Fibroblast of skin of right biceps (primary cell): ENCODE data around the gene ATXN1.
A peak's percentile ranks its signal among the peaks of the same experiment; 100 is the strongest.

Source experiments
- DNase-seq: peaks from one replicate; pipeline ENCODE4 v3.0.0-alpha.2; 2013

ATXN1 gene

GRCh38 chr6:16600701-16601100 is 160.6 kb downstream of the ATXN1 start:
- DNase-seq = no peak

- peak; percentile 28 for DNase-seq
These were observed 161.2 kb downstream of the ATXN1 start for GRCh38 chr6:16600026-16600425.

GRCh38 chr6:16596616-16597331 is 164.5 kb downstream of the ATXN1 start:
- no peak for DNase-seq

GRCh38 chr6:16595514-16596120 is 165.6 kb downstream of the ATXN1 start:
- DNase-seq = no peak

- DNase-seq = no peak
These were observed 166.4 kb downstream of the ATXN1 start for GRCh38 chr6:16594849-16595248.

GRCh38 chr6:16592223-16592911 is 168.9 kb downstream of the ATXN1 start:
- no peak for DNase-seq

- peak; percentile 42 for DNase-seq
These were observed 169.7 kb downstream of the ATXN1 start for GRCh38 chr6:16591396-16592222.

- DNase-seq = peak; percentile 43
These were observed 175.5 kb downstream of the ATXN1 start for GRCh38 chr6:16585805-16586204.

- no peak for DNase-seq
These were observed 178.0 kb downstream of the ATXN1 start for GRCh38 chr6:16583144-16583762.

- DNase-seq = no peak
These were observed 178.7 kb downstream of the ATXN1 start for GRCh38 chr6:16582446-16583143.

GRCh38 chr6:16578695-16579285 is 182.5 kb downstream of the ATXN1 start:
- no peak for DNase-seq

GRCh38 chr6:16576451-16577368 is 184.6 kb downstream of the ATXN1 start:
- no peak for DNase-seq

- DNase-seq = no peak
These were observed 185.6 kb downstream of the ATXN1 start for GRCh38 chr6:16575655-16576054.

- DNase-seq = no peak
These were observed 188.3 kb downstream of the ATXN1 start for GRCh38 chr6:16572943-16573342.

GRCh38 chr6:16572317-16572716 is 188.9 kb downstream of the ATXN1 start:
- no peak for DNase-seq

- no peak for DNase-seq
These were observed 190.3 kb downstream of the ATXN1 start for GRCh38 chr6:16570946-16571345.

- no peak for DNase-seq
These were observed 191.1 kb downstream of the ATXN1 start for GRCh38 chr6:16570221-16570553.

- DNase-seq = no peak
These were observed 193.1 kb downstream of the ATXN1 start for GRCh38 chr6:16568128-16568527.

- no peak for DNase-seq
These were observed 194.2 kb downstream of the ATXN1 start for GRCh38 chr6:16567071-16567470.

- peak; percentile 84 for DNase-seq
These were observed 196.8 kb downstream of the ATXN1 start for GRCh38 chr6:16564436-16564835.
